Activated T-helper 9 cell treated with anti-CD3 and anti-CD28 coated beads, Interleukin-2, amount 50 U/mL, for 16 hours (primary cell): ENCODE results near the gene RBM26.

Experiments used
- DNase-seq: peaks from one replicate; pipeline ENCODE4 v3.0.0-alpha.2; 2020; ENCODE audit warnings: low read depth

RBM26 gene, protein sequence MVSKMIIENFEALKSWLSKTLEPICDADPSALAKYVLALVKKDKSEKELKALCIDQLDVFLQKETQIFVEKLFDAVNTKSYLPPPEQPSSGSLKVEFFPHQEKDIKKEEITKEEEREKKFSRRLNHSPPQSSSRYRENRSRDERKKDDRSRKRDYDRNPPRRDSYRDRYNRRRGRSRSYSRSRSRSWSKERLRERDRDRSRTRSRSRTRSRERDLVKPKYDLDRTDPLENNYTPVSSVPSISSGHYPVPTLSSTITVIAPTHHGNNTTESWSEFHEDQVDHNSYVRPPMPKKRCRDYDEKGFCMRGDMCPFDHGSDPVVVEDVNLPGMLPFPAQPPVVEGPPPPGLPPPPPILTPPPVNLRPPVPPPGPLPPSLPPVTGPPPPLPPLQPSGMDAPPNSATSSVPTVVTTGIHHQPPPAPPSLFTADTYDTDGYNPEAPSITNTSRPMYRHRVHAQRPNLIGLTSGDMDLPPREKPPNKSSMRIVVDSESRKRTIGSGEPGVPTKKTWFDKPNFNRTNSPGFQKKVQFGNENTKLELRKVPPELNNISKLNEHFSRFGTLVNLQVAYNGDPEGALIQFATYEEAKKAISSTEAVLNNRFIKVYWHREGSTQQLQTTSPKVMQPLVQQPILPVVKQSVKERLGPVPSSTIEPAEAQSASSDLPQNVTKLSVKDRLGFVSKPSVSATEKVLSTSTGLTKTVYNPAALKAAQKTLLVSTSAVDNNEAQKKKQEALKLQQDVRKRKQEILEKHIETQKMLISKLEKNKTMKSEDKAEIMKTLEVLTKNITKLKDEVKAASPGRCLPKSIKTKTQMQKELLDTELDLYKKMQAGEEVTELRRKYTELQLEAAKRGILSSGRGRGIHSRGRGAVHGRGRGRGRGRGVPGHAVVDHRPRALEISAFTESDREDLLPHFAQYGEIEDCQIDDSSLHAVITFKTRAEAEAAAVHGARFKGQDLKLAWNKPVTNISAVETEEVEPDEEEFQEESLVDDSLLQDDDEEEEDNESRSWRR

DNA sequence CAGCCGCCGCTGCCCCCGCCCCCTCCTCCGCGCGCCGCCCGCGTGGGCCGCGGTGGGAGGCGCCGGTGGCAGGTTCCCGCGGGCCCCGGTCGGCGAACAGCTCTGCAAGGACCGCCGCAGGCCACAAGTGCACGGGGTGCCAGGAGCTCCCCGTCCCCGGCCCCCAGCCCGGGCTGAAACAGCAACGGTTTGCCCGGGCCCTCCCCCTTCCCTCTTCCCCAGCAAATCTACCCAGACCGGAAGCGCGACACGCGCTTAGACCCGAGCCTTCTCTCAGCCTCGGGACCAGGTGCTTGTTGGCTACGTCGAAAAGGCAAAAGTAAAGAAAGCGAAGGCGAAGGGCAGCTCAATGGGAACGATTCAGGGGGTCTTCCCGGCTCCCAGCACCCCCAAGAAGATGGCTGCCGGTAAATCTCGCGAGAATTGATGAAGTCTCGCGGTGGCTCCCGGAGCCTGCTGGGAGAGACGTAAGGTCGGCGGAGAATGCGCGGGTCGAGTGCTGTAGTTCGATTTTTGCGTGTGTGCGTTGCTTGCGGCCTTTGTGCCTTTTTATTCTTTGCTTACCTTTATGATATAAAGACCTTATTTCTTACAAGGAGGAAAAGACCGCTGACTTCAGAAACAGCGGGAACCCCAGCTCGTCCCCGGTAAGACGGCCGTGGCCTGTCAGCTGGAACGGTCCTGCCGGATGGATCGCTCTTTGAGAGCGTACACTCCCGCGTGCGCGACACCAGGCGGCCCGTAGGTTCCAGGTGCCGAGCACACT lies at the start of gene RBM26:
TSS of gene RBM26 (minus strand) at position 425 of the 766 bp plus-strand sequence. CDS start 481 bp downstream, outside the sequence.
- DNase-seq = peak; percentile 83

- DNase-seq = no peak
These were observed 49.3 kb upstream of the RBM26 start for GRCh38 chr13:79455331-79455730.

GRCh38 chr13:79452239-79452913 lies 46.3 kb upstream of the RBM26 start:
- DNase-seq = no peak

DNA sequence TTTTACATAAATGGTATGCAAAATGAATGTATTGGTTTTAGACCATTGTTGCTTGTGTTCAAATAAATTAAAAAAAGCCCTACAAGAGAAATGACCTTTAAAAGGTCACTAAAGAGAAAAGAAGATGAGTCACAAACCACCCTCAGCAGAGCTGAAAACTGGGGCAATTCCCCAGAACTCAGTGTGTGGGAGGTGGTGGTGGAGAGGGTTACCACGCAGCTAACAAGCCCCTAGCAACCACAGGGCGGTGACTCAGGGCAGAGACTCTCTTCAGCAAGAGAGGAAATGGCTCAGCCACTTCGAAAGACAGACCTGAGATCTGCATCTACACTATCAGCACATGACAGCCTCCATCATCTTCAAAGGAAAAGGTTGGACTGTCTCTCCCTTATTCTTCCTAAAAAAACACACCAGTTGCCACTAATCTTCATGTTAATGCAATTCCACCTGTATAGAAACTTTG lies 45.5 kb upstream of the RBM26 start:
- peak; percentile 88 for DNase-seq

GRCh38 chr13:79450110-79450509 lies 44.1 kb upstream of the RBM26 start:
- DNase-seq = no peak

GRCh38 chr13:79448413-79448812 lies 42.4 kb upstream of the RBM26 start:
- DNase-seq = no peak

DNA sequence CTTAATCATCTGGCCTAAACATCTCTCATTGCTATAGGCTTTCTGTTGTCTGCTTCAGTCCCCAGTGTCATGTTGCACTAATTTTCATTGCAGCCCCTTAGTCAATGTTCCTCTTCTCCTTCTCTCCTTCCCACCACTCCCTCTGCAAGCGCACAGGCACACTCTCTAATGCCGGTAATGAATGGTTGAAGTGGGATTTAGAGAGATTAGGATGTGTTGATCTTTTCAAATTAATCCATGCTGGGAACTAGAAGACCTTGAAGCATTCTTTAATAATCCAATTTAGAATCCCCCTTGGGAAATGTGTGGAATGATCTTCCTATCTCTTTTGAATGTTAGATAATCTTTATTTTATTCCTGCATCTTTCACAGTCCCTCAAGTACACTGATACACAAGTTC lies 41.7 kb upstream of the RBM26 start:
- no peak for DNase-seq

GRCh38 chr13:79447141-79447540 lies 41.1 kb upstream of the RBM26 start:
- DNase-seq = no peak

- DNase-seq = no peak
These were observed 40.1 kb upstream of the RBM26 start for GRCh38 chr13:79445968-79446645.

DNA sequence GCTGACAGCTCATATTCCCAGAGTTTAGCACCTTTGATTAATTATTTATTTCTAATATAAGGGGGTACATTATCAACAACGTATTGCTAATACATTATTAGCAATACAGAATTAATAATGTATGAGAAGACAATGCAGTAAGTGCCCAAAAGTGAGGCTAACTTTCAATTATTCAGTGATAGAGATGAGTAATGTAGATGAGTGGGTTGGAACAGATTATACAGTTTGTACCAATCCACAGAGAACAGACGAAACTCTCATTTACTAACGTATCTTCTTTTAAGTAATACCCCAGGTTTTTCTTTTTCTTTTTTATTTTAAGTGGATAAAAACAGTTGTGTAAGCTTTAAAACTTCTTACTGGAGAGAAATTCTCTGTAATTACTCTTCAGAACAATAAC lies 36.7 kb upstream of the RBM26 start:
- DNase-seq = no peak

GRCh38 chr13:79442221-79442620 lies 36.2 kb upstream of the RBM26 start:
- no peak for DNase-seq

GRCh38 chr13:79440958-79441528 lies 35.0 kb upstream of the RBM26 start:
- no peak for DNase-seq

GRCh38 chr13:79439275-79439674 lies 33.2 kb upstream of the RBM26 start:
- no peak for DNase-seq

GRCh38 chr13:79435561-79435990 lies 29.5 kb upstream of the RBM26 start:
- no peak for DNase-seq

DNA sequence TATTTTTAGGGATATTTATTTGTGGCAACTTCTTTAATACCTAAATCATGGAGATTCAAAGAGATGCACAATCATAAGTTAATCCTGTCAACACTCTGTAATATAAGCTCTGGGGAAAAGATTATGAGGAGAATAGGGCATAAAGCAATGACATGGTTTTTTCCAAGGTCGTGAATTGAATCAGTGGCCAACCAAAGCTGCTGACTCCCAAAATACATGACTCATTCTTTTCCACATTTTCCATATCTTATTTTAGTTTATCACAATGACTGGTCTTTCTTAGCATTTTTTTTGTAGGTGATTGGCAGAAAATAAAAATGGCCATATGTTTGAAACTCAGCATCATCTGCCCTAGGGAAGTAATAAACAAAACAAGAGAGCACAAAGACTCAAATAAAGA lies 28.5 kb upstream of the RBM26 start:
- DNase-seq = no peak

DNA sequence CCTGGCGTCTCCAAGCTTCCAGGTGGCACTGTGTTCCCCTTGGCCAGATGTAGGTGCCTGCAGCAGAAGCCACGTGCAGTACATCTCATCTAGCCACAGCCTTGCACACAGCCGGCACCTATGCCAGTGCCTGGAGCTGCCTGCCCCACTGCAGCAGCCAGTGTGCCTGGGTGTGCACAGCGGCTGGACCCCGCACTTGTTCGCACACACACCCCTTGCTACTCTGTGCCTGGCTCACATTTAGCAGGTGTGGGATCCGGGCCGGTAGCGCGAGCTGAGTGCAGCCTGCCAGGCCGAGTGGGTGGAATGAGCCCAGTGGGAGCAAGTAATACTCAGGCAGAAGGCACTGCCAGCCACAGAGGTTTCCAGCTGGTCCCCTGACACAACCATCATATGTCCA lies 26.9 kb upstream of the RBM26 start:
- DNase-seq = no peak

DNA sequence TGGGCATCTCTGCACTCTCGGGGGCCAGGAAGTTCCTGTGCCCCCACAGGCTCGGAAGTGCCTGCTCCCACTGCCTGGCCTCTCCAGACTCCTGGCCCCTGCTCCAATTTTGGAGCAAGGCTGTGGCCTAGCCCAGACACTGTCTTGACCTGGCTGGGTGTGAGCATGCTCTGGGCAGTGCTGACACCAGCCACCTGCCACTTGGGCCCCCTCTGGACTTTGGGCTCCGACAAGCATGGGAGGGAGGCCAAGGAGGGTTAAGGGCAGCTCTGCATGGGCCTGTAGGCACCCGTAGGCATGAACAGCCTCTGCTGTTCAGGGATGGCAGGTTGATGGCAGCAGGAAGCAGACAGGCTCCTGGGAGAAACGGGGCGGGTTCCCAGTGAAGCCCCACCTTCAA lies 26.0 kb upstream of the RBM26 start:
- no peak for DNase-seq

DNA sequence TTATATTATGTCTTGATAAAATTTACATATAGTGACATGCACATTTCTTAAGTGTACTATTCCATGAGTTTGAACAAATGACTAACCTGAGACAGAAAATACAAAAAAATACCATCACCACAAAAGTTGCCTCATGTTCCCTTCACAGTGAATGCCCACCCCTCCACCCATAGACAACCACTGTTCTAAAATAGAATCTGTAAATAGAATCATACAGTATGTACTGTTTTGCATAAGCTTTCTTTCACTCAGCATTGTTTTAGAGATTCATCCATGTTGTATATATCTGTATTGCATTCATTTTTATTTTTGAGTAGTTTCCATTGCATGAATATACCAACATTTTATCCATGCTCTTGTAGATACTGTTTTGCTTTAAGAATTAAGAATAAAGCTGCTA lies 23.3 kb upstream of the RBM26 start:
- DNase-seq = no peak

- DNase-seq = no peak
These were observed 21.8 kb upstream of the RBM26 start for GRCh38 chr13:79427883-79428282.

GRCh38 chr13:79427265-79427664 lies 21.2 kb upstream of the RBM26 start:
- no peak for DNase-seq
